ENCODE data around the gene ZFAND2A. TPM values are rescaled to one million over a fixed set of nuclear protein-coding genes. Genes with fewer than 3 reads are reported as not detected.
"Not testable (repeated sequence)": the region's sequence is repeated elsewhere in the genome, so short reads cannot be mapped to it uniquely, and the experiment has no call there.

The ZFAND2A gene
- 17.2 and 32.8 TPM in 2 replicates for total RNA-seq

GRCh38 chr7:1159891-1160669, at the start of gene ZFAND2A:
Gene ZFAND2A (minus strand): TSS chr7:1160196. CDS start chr7:1158212, 1,984 bp downstream.
- peak; percentile 55 for DNase-seq (ENCODE audit: low read depth)
- TF ChIP-seq CTCF (conservative IDR thresholded peaks at IDR 0.05; ENCODE audit: low read depth, low read length) = no peak
- H3K4me3 ChIP-seq (ENCODE audit: low read depth, low read length) = peak within 1 kb of the TSS; percentile 97

- no peak for TF ChIP-seq CTCF (conservative IDR thresholded peaks at IDR 0.05; ENCODE audit: low read depth, low read length)
- no peak for DNase-seq (ENCODE audit: low read depth)
- no peak overlapping the region for H3K4me3 ChIP-seq (ENCODE audit: low read depth, low read length)
Measured at GRCh38 chr7:1209097-1209496, 49.1 kb upstream of the ZFAND2A start.

- not testable (repeated sequence) for DNase-seq (ENCODE audit: low read depth); H3K4me3 ChIP-seq (ENCODE audit: low read depth, low read length)
Measured at GRCh38 chr7:1205742-1206141, 45.7 kb upstream of the ZFAND2A start.

GRCh38 chr7:1204460-1205140, 44.6 kb upstream of the ZFAND2A start:
- no peak for DNase-seq (ENCODE audit: low read depth)
- no peak overlapping the region for H3K4me3 ChIP-seq (ENCODE audit: low read depth, low read length)
- TF ChIP-seq CTCF (conservative IDR thresholded peaks at IDR 0.05; ENCODE audit: low read depth, low read length) = no peak

GRCh38 chr7:1202914-1203313, 42.9 kb upstream of the ZFAND2A start:
- H3K4me3 ChIP-seq (ENCODE audit: low read depth, low read length); DNase-seq (ENCODE audit: low read depth): not testable (repeated sequence)

GRCh38 chr7:1201916-1202315, 41.9 kb upstream of the ZFAND2A start:
- TF ChIP-seq CTCF (conservative IDR thresholded peaks at IDR 0.05; ENCODE audit: low read depth, low read length) = no peak
- no peak for DNase-seq (ENCODE audit: low read depth)
- H3K4me3 ChIP-seq (ENCODE audit: low read depth, low read length) = no peak overlapping the region

GRCh38 chr7:1200045-1200444, 40.0 kb upstream of the ZFAND2A start:
- no peak for DNase-seq (ENCODE audit: low read depth)
- no peak overlapping the region for H3K4me3 ChIP-seq (ENCODE audit: low read depth, low read length)
- TF ChIP-seq CTCF (conservative IDR thresholded peaks at IDR 0.05; ENCODE audit: low read depth, low read length) = no peak

Data from epithelial cell of proximal tubule (primary cell).